H1 (cell line): ENCODE data around the gene IRX4. TPM values are rescaled to one million over a fixed set of nuclear protein-coding genes. Genes with fewer than 3 reads are reported as not detected.

Experiments
- BACH1 ChIP-seq: IDR thresholded peaks from 2 replicates; pipeline ENCODE4 v1.6.1; 2012; ENCODE audit warnings: low read length, improper control_type of control experiment
- SIRT6 ChIP-seq: IDR thresholded peaks from one replicate; pipeline ENCODE4 v1.7.1; 2012; ENCODE audit warnings: low read length, inconsistent platforms
- SP4 ChIP-seq: IDR thresholded peaks from 2 replicates; pipeline ENCODE4 v1.6.1; 2012; ENCODE audit warnings: low read length, inconsistent platforms
- TCF12 ChIP-seq: IDR thresholded peaks from 2 replicates; pipeline ENCODE4 v1.6.1; 2011; ENCODE audit warnings: low read depth, mild to moderate bottlenecking, low read length
- polyA plus RNA-seq, 7 experiments: library from polyadenylated mRNA; depleted of rRNA in 3 of 7; stranded (reverse) in 5 of 7; unstranded in 2 of 7; fragments of >200 nt in 5 of 7; fragments of 200-250 nt in 2 of 7; gene quantifications; 1 replicate in 5 of 7; 2 replicates in 1 of 7; 4 replicates in 1 of 7; pipeline versions ENCODE4 v1.2.1 to v1.2.3, GENCODE V29; 2011 to 2013; ENCODE audit warnings: missing spikeins in 2 of 7, mixed read lengths in 2 of 7
- total RNA-seq: library from RNA; stranded (reverse); fragmentation: NEBNext Ultra II Directional; extraction: Animal tissue kit (Norgen Biotek cat#: 25700); gene quantifications from 2 replicates; pipeline ENCODE4 v1.2.1, GENCODE V29; 2021

IRX4 gene
- total and polyA plus RNA-seq, 2 of the 8 experiments (the other 6 are each of a cell fraction or from before 2014, with no cell fraction given), result 0.45 to 1.2 TPM

GRCh38 chr5:1913578-1913977, 30.9 kb upstream of the IRX4 start (continued):
- TF ChIP-seq TCF12, result no peak
- no peak for TF ChIP-seq SIRT6
- no peak for TF ChIP-seq BACH1
- no peak for TF ChIP-seq SP4
